ENCODE measurements around the gene ZFYVE28. TPM values are rescaled to one million over a fixed set of nuclear protein-coding genes. Genes with fewer than 3 reads are reported as not detected.

The ZFYVE28 gene
- total RNA-seq, 1 experiment from 2014 or later, result 0.82 TPM

- no peaks in the 10 kb centered on the region for H3K27me3 ChIP-seq (replicated peaks; ENCODE audit: control insufficient read depth, insufficient read depth, low read length)
- no TSS peak for BruUV-seq (replicated peaks)
- no peak for DNase-seq
- no peak overlapping the region for H3K4me3 ChIP-seq (ENCODE audit: low read depth, low read length)
- no peak for TF ChIP-seq CTCF (IDR thresholded peaks at IDR 0.05; ENCODE audit: insufficient read depth in 1 of 2, low read depth in 1 of 2, low read length in 1 of 2, severe bottlenecking in 1 of 2, unreplicated experiment in 1 of 2)
- intact Hi-C loops (cut with micrococcal nuclease; ENCODE audit: unreplicated experiment), result no loop called here
- no peaks in the 10 kb centered on the region for H3K9me3 ChIP-seq
- H3K27ac Mint-ChIP-seq (ENCODE audit: unreplicated experiment), result no peak overlapping the region
- H3K36me3 ChIP-seq (ENCODE audit: control insufficient read depth, insufficient read depth, low read length), result no peaks in the 10 kb centered on the region
- peaks cover 10% of the 10 kb centered on the region for H3K27me3 Mint-ChIP-seq (ENCODE audit: insufficient read depth, unreplicated experiment)
- POLR2A ChIA-PET, result no interaction called here
- CTCF ChIA-PET, result interaction anchor here (0.6 kb wide), 1 partner anchor 123 kb away, joined by 3 read pairs; no protein-coding TSS in a partner anchor
- H3K4me3 Mint-ChIP-seq (ENCODE audit: unreplicated experiment), result no peak overlapping the region
- H3K4me1 Mint-ChIP-seq (ENCODE audit: low read depth, unreplicated experiment), result no peaks in the 10 kb centered on the region
- no peaks in the 10 kb centered on the region for H3K4me1 ChIP-seq
- peaks cover 10% of the 10 kb centered on the region for H3K36me3 Mint-ChIP-seq (ENCODE audit: insufficient read depth, unreplicated experiment)
- peaks cover 8% of the 10 kb centered on the region for H3K9me3 Mint-ChIP-seq (ENCODE audit: unreplicated experiment)
Observed at GRCh38 chr4:2298532-2298991, 119.9 kb downstream of the ZFYVE28 start.

GRCh38 chr4:2297606-2298531, 120.6 kb downstream of the ZFYVE28 start:
- ChIA-PET POLR2A (no interaction called here), CTCF (no interaction called here)
- Mint-ChIP-seq H3K9me3 (ENCODE audit: unreplicated experiment) (peaks cover 8% of the 10 kb centered on the region), H3K36me3 (ENCODE audit: insufficient read depth, unreplicated experiment) (peaks cover 5% of the 10 kb centered on the region), H3K27ac (ENCODE audit: unreplicated experiment) (no peak overlapping the region), H3K4me3 (ENCODE audit: unreplicated experiment) (no peak overlapping the region), H3K4me1 (ENCODE audit: low read depth, unreplicated experiment) (no peaks in the 10 kb centered on the region), H3K27me3 (ENCODE audit: insufficient read depth, unreplicated experiment) (peaks cover 10% of the 10 kb centered on the region)
- Histone ChIP-seq H3K9me3 (no peaks in the 10 kb centered on the region), H3K4me3 (ENCODE audit: low read depth, low read length) (no peak overlapping the region), H3K27me3 (replicated peaks; ENCODE audit: control insufficient read depth, insufficient read depth, low read length) (no peaks in the 10 kb centered on the region), H3K4me1 (no peaks in the 10 kb centered on the region), H3K36me3 (ENCODE audit: control insufficient read depth, insufficient read depth, low read length) (no peaks in the 10 kb centered on the region)
- intact Hi-C loops (cut with micrococcal nuclease; ENCODE audit: unreplicated experiment), result no loop called here
- TF ChIP-seq CTCF (IDR thresholded peaks at IDR 0.05; ENCODE audit: insufficient read depth in 1 of 2, low read depth in 1 of 2, low read length in 1 of 2, severe bottlenecking in 1 of 2, unreplicated experiment in 1 of 2), result no peak
- DNase-seq, result no peak
- BruUV-seq (replicated peaks), result no TSS peak

GRCh38 chr4:2296631-2297601, 121.5 kb downstream of the ZFYVE28 start:
- no peak for DNase-seq
- H3K4me1 ChIP-seq, result no peaks in the 10 kb centered on the region
- Mint-ChIP-seq H3K36me3 (ENCODE audit: insufficient read depth, unreplicated experiment) (peaks cover 5% of the 10 kb centered on the region), H3K27me3 (ENCODE audit: insufficient read depth, unreplicated experiment) (peaks cover 10% of the 10 kb centered on the region), H3K4me3 (ENCODE audit: unreplicated experiment) (no peak overlapping the region), H3K4me1 (ENCODE audit: low read depth, unreplicated experiment) (no peaks in the 10 kb centered on the region), H3K9me3 (ENCODE audit: unreplicated experiment) (no peaks in the 10 kb centered on the region), H3K27ac (ENCODE audit: unreplicated experiment) (no peak overlapping the region)
- no TSS peak for BruUV-seq (replicated peaks)
- H3K36me3 ChIP-seq (ENCODE audit: control insufficient read depth, insufficient read depth, low read length), result no peaks in the 10 kb centered on the region
- POLR2A ChIA-PET, result no interaction called here
- H3K27me3 ChIP-seq (replicated peaks; ENCODE audit: control insufficient read depth, insufficient read depth, low read length), result no peaks in the 10 kb centered on the region
- no peak for TF ChIP-seq CTCF (IDR thresholded peaks at IDR 0.05; ENCODE audit: insufficient read depth in 1 of 2, low read depth in 1 of 2, low read length in 1 of 2, severe bottlenecking in 1 of 2, unreplicated experiment in 1 of 2)
- H3K4me3 ChIP-seq (ENCODE audit: low read depth, low read length), result no peak overlapping the region
- H3K9me3 ChIP-seq, result no peaks in the 10 kb centered on the region
- intact Hi-C loops (cut with micrococcal nuclease; ENCODE audit: unreplicated experiment), result no loop called here
- CTCF ChIA-PET, result no interaction called here

All from Caco-2 (cell line).